ENCODE data around the gene C14orf132. TPM values are rescaled to one million over a fixed set of nuclear protein-coding genes. Genes with fewer than 3 reads are reported as not detected.

Gene C14orf132
- total and polyA plus RNA-seq, 10 of the 15 experiments (the other 5 are each of a cell fraction or from before 2014, with no cell fraction given), result under 0.01 to 1.2 (median 0.03) TPM; not detected in 2

DNA sequence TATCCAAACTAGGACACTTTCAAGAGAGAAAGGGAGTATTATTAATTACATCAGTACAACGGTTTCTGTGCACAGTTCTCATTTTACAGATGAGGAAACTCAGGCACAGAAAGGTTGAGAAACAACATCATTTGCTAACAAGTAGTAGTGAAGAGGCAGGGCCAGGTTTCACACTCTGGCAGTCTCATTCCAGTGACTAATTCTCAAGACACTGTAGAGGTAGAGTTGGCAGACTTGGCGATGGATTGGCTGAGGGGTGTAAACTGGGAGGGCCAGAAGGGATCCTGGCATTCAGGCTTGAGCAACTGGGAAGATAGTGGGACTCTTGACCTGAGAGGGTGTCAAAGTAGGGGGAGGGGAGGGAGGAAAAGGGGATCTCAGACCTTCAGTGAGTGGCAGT lies 91.7 kb downstream of the C14orf132 start:
- ATAC-seq (no peak), FAIRE-seq (no peak), DNase-seq (ENCODE audit: low read depth, low spot score) (no peak)
- Histone ChIP-seq H3K4me1 (ENCODE audit: control insufficient read depth, insufficient read depth, low read length) (no peaks in the 10 kb centered on the region; the same call in 1 of the 2 replicates), H3K27ac (ENCODE audit: control insufficient read depth, insufficient read depth) (no peak overlapping the region), H3K4me2 (ENCODE audit: control insufficient read depth, insufficient read depth) (no peak overlapping the region), H3K36me3 (ENCODE audit: control insufficient read depth in 2 of 2, insufficient read depth in 2 of 2, low read length in 1 of 2) (no peaks in the 10 kb centered on the region), H3K9ac (ENCODE audit: control insufficient read depth, insufficient read depth, low read length) (no peak overlapping the region), H3K27me3 (replicated peaks in 1 of 2; ENCODE audit: control insufficient read depth in 2 of 2, insufficient read depth in 2 of 2, low read length in 1 of 2) (no peaks in the 10 kb centered on the region; a peak in 1 of 4 replicates), H3K4me3 (no peak overlapping the region), H4K20me1 (ENCODE audit: control insufficient read depth, insufficient read depth) (no peaks in the 10 kb centered on the region), H3K9me3 (replicated peaks; ENCODE audit: control insufficient read depth, insufficient read depth, low read length) (no peaks in the 10 kb centered on the region; the same call in 2 of the 3 replicates), H3K79me2 (ENCODE audit: control insufficient read depth, insufficient read depth, low read length) (no peaks in the 10 kb centered on the region), H2AFZ (ENCODE audit: control insufficient read depth, low read depth, low read length) (no peak overlapping the region)
- in situ Hi-C loops (cut with MboI) (no loop called here), intact Hi-C loops (cut with micrococcal nuclease; ENCODE audit: unreplicated experiment) (no loop called here)
- ChIA-PET RAD21 (ENCODE audit: unreplicated experiment) (no interaction called here), SMC1A (ENCODE audit: uncharacterized antibody, unreplicated experiment) (no interaction called here), CTCF (no interaction called here), POLR2A (no interaction called here)
- no TSS peak for BruUV-seq (replicated peaks)
- 36% methylated on average over 2 of the region's 2 CpGs for WGBS (ENCODE audit: insufficient coverage, insufficient replicate concordance, low lambda C conversion rate, missing lambda C conversion rate)
- TF ChIP-seq CREM (IDR thresholded peaks at IDR 0.05; ENCODE audit: low read depth) (no peak), PAX5 (IDR thresholded peaks at IDR 0.05; ENCODE audit: borderline replicate concordance, low read depth, low read length) (no peak), RAD21 (IDR thresholded peaks at IDR 0.05; ENCODE audit: insufficient read depth, low read depth, low read length) (no peak), TCF12 (IDR thresholded peaks at IDR 0.05; ENCODE audit: low read depth, low read length) (no peak), ESRRA (IDR thresholded peaks at IDR 0.05; ENCODE audit: low read length) (no peak), PAX8 (IDR thresholded peaks at IDR 0.05) (no peak), POLR2A (IDR thresholded peaks at IDR 0.05; ENCODE audit: low read depth, low read length) (no peak), NFXL1 (IDR thresholded peaks at IDR 0.05; ENCODE audit: borderline replicate concordance) (no peak), ZNF622 (IDR thresholded peaks at IDR 0.05) (no peak)
- TF ChIP-seq, protein P1, sequence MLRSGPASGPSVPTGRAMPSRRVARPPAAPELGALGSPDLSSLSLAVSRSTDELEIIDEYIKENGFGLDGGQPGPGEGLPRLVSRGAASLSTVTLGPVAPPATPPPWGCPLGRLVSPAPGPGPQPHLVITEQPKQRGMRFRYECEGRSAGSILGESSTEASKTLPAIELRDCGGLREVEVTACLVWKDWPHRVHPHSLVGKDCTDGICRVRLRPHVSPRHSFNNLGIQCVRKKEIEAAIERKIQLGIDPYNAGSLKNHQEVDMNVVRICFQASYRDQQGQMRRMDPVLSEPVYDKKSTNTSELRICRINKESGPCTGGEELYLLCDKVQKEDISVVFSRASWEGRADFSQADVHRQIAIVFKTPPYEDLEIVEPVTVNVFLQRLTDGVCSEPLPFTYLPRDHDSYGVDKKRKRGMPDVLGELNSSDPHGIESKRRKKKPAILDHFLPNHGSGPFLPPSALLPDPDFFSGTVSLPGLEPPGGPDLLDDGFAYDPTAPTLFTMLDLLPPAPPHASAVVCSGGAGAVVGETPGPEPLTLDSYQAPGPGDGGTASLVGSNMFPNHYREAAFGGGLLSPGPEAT (IDR thresholded peaks at IDR 0.05; ENCODE audit: low read depth), result no peak
- TF ChIP-seq, protein P2, sequence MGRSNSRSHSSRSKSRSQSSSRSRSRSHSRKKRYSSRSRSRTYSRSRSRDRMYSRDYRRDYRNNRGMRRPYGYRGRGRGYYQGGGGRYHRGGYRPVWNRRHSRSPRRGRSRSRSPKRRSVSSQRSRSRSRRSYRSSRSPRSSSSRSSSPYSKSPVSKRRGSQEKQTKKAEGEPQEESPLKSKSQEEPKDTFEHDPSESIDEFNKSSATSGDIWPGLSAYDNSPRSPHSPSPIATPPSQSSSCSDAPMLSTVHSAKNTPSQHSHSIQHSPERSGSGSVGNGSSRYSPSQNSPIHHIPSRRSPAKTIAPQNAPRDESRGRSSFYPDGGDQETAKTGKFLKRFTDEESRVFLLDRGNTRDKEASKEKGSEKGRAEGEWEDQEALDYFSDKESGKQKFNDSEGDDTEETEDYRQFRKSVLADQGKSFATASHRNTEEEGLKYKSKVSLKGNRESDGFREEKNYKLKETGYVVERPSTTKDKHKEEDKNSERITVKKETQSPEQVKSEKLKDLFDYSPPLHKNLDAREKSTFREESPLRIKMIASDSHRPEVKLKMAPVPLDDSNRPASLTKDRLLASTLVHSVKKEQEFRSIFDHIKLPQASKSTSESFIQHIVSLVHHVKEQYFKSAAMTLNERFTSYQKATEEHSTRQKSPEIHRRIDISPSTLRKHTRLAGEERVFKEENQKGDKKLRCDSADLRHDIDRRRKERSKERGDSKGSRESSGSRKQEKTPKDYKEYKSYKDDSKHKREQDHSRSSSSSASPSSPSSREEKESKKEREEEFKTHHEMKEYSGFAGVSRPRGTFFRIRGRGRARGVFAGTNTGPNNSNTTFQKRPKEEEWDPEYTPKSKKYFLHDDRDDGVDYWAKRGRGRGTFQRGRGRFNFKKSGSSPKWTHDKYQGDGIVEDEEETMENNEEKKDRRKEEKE (IDR thresholded peaks at IDR 0.05), result no peak
